ENCODE results near the gene NLGN1.
"Not testable (repeated sequence)": the region's sequence is repeated elsewhere in the genome, so short reads cannot be mapped to it uniquely, and the experiment has no call there.

Gene NLGN1

GRCh38 chr3:173397161-173398110 is at the start of gene NLGN1:
Gene NLGN1 (plus strand): TSS chr3:173397744.
- H3K4me3 ChIP-seq (ENCODE audit: low read depth, low read length) = no peak within 1 kb of the TSS
- TF ChIP-seq CTCF (IDR thresholded peaks at IDR 0.05; ENCODE audit: borderline replicate concordance, insufficient read depth, low read depth, low read length) = no peak

GRCh38 chr3:173351886-173352285 is 45.7 kb upstream of the NLGN1 start:
- no peak for TF ChIP-seq CTCF (IDR thresholded peaks at IDR 0.05; ENCODE audit: borderline replicate concordance, insufficient read depth, low read depth, low read length)

GRCh38 chr3:173353137-173353536 is 44.4 kb upstream of the NLGN1 start:
- H3K4me3 ChIP-seq (ENCODE audit: low read depth, low read length) = not testable (repeated sequence)

More at GRCh38 chr3:173351886-173352285, 45.7 kb upstream of the NLGN1 start:
- no peak overlapping the region for H3K4me3 ChIP-seq (ENCODE audit: low read depth, low read length)

- H3K4me3 ChIP-seq (ENCODE audit: low read depth, low read length) = no peak overlapping the region
- TF ChIP-seq CTCF (IDR thresholded peaks at IDR 0.05; ENCODE audit: borderline replicate concordance, insufficient read depth, low read depth, low read length) = no peak
Observed at GRCh38 chr3:173354124-173354523, 43.4 kb upstream of the NLGN1 start.

- no peak overlapping the region for H3K4me3 ChIP-seq (ENCODE audit: low read depth, low read length)
- peak; percentile 29; the same call in 1 of the 2 replicates for TF ChIP-seq CTCF (IDR thresholded peaks at IDR 0.05; ENCODE audit: borderline replicate concordance, insufficient read depth, low read depth, low read length)
Observed at GRCh38 chr3:173371848-173372487, 25.6 kb upstream of the NLGN1 start.

GRCh38 chr3:173380681-173381080 is 16.9 kb upstream of the NLGN1 start:
- TF ChIP-seq CTCF (IDR thresholded peaks at IDR 0.05; ENCODE audit: borderline replicate concordance, insufficient read depth, low read depth, low read length) = no peak

GRCh38 chr3:173381936-173382335 is 15.6 kb upstream of the NLGN1 start:
- H3K4me3 ChIP-seq (ENCODE audit: low read depth, low read length) = not testable (repeated sequence)

More at GRCh38 chr3:173380681-173381080, 16.9 kb upstream of the NLGN1 start:
- H3K4me3 ChIP-seq (ENCODE audit: low read depth, low read length) = no peak overlapping the region

- peak overlapping the region; percentile 47 for H3K4me3 ChIP-seq (ENCODE audit: low read depth, low read length)
- no peak for TF ChIP-seq CTCF (IDR thresholded peaks at IDR 0.05; ENCODE audit: borderline replicate concordance, insufficient read depth, low read depth, low read length)
Observed at GRCh38 chr3:173395073-173395411, 2.5 kb upstream of the NLGN1 start.

Data from GM12875 (cell line).